Panc1 (cell line): ENCODE results near the gene FHAD1. TPM values are rescaled to one million over a fixed set of nuclear protein-coding genes. Genes with fewer than 3 reads are reported as not detected.

Source experiments
- ATAC-seq: fragments of 200-7000 bp; cut with Tn5 transposase; 2 replicates; pipeline ENCODE4 v1.9.1; 2020; ENCODE audit warnings: mild to moderate bottlenecking, moderate library complexity
- BruUV-seq: library from RNA; stranded (reverse); fragments of 400-500 nt; replicated peaks from 2 replicates; lab custom pipeline; 2021; lab: Mats Ljungman, UMichigan
- CTCF ChIA-PET: fragments of 300-600 bp; sonication (Branson Sonifier 250); formaldehyde crosslinking; loops from one replicate; lab custom pipeline; 2022; ENCODE audit warnings: antibody characterized with exemption; lab: Charles Lee
- POLR2A ChIA-PET: fragments of 300-600 bp; sonication (Branson Sonifier 250); formaldehyde crosslinking; loops from one replicate; lab custom pipeline; 2022; ENCODE audit warnings: antibody characterized with exemption; lab: Charles Lee
- DNase-seq: peaks from one replicate; pipeline ENCODE4 v3.0.0-alpha.2; 2010; ENCODE audit warnings: low read depth, low spot score
- H3K27ac ChIP-seq: 2 replicates; pipeline ENCODE4 v1.5.1; 2011; ENCODE audit warnings: mild to moderate bottlenecking, low read length, inconsistent platforms
- H3K27me3 ChIP-seq: fragments of 200-500 bp; sonication (Bioruptor generic); 2 replicates; pipeline ENCODE4 v1.6.0; 2014; ENCODE audit warnings: low read length, inconsistent platforms; ENCODE audit not compliant: control insufficient read depth, insufficient read depth
- H3K36me3 ChIP-seq: fragments of 200-500 bp; sonication (Bioruptor generic); 2 replicates; pipeline ENCODE4 v1.5.1; 2014; ENCODE audit warnings: inconsistent platforms, mild to moderate bottlenecking, low read length, moderate library complexity; ENCODE audit not compliant: control insufficient read depth, insufficient read depth
- H3K4me1 ChIP-seq: 2 replicates; pipeline ENCODE4 v1.5.1; 2011; ENCODE audit warnings: inconsistent platforms, mild to moderate bottlenecking, low read length, moderate library complexity; ENCODE audit not compliant: control insufficient read depth, insufficient read depth
- H3K4me3 ChIP-seq, 2 experiments: 2 replicates each; pipeline ENCODE4 v1.5.1; 2011 to 2012; ENCODE audit warnings: low read depth in 2 of 2, low read length in 2 of 2, mild to moderate bottlenecking in 2 of 2, inconsistent platforms in 1 of 2, moderate library complexity in 1 of 2
- H3K9me3 ChIP-seq: fragments of 200-500 bp; sonication (Bioruptor generic); 2 replicates; pipeline ENCODE4 v1.5.1; 2014; ENCODE audit warnings: low read depth, mild to moderate bottlenecking, inconsistent platforms, low read length, moderate library complexity; ENCODE audit not compliant: control insufficient read depth, insufficient read depth
- CTCF ChIP-seq: fragments of 450-650 bp; IDR thresholded peaks from 2 replicates; pipeline ENCODE4 v1.5.1; 2017; ENCODE audit warnings: mild to moderate bottlenecking
- POLR2AphosphoS5 ChIP-seq: IDR thresholded peaks from 2 replicates; pipeline ENCODE4 v1.6.1; 2012; ENCODE audit warnings: mild to moderate bottlenecking, low read depth, low read length, moderate library complexity
- REST ChIP-seq, 2 experiments: IDR thresholded peaks; 2 replicates each; pipeline ENCODE4 v1.6.1; 2011 to 2012; ENCODE audit warnings: low read depth in 2 of 2, control low read depth in 1 of 2, low read length in 1 of 2, mild to moderate bottlenecking in 1 of 2, moderate library complexity in 1 of 2; ENCODE audit not compliant: insufficient read depth in 1 of 2
- SIN3A ChIP-seq: IDR thresholded peaks from 2 replicates; pipeline ENCODE4 v1.6.1; 2012; ENCODE audit warnings: low read depth, mild to moderate bottlenecking, low read length, moderate library complexity, borderline replicate concordance; ENCODE audit not compliant: insufficient read depth
- TCF7L2 ChIP-seq: IDR thresholded peaks from 2 replicates; pipeline ENCODE4 v1.6.1; 2011; ENCODE audit warnings: mild to moderate bottlenecking, low read depth, low read length, inconsistent platforms
- in situ Hi-C: cut with HindIII; loops from 2 replicates; pipeline ENCODE4 v1.10.0; 2016; ENCODE audit warnings: low sequenced_read_pairs, low pct_unique_long_range_greater_than_20kb
- intact Hi-C: fragments of 100-400 bp; cut with micrococcal nuclease; formaldehyde crosslinking; loops from one replicate; pipeline ENCODE4 v1.10.0; 2022; ENCODE audit not compliant: unreplicated experiment
- total RNA-seq: library from RNA; stranded (reverse); gene quantifications from one replicate; pipeline ENCODE4 v1.2.1, GENCODE V29; 2021; ENCODE audit not compliant: unreplicated experiment

The FHAD1 gene
- total RNA-seq, 1 experiment from 2014 or later = 0.23 TPM

GRCh38 chr1:15425958-15426357 is 178.9 kb downstream of the FHAD1 start:
- intact Hi-C loops = no loop called here
- TF ChIP-seq TCF7L2 (no peak), POLR2AphosphoS5 (no peak), REST (IDR thresholded peaks at IDR 0.05; ENCODE audit: insufficient read depth in 1 of 2, low read depth in 2 of 2, low read length in 1 of 2) (no peak)
- Histone ChIP-seq H3K27me3 (no peaks in the 10 kb centered on the region), H3K4me1 (peaks cover 24% of the 10 kb centered on the region), H3K4me3 (no peak overlapping the region), H3K36me3 (no peaks in the 10 kb centered on the region; the same call in 1 of the 2 replicates), H3K9me3 (no peaks in the 10 kb centered on the region), H3K27ac (peak overlapping the region; percentile 55)
- DNase-seq (no peak), ATAC-seq (no peak)
- ChIA-PET POLR2A (interaction anchor here (0.5 to 0.7 kb wide), 3 partner anchors 12 to 164 kb away, joined by 5 to 6 read pairs (median 5); no protein-coding TSS in a partner anchor), CTCF (no interaction called here)
- in situ Hi-C loops = no loop called here
- BruUV-seq = no TSS peak

GRCh38 chr1:15426492-15427279 is 179.7 kb downstream of the FHAD1 start:
- H3K27ac ChIP-seq = peak overlapping the region; percentile 55
- POLR2A ChIA-PET = interaction anchor here (0.7 to 1.2 kb wide), 2 partner anchors 40 to 102 kb away, joined by 3 to 5 read pairs; no protein-coding TSS in a partner anchor
- peaks cover 24% of the 10 kb centered on the region for H3K4me1 ChIP-seq

More at GRCh38 chr1:15426492-15427279, 179.7 kb downstream of the FHAD1 start:
- no peak overlapping the region for H3K4me3 ChIP-seq
- intact Hi-C loops = no loop called here
- no peaks in the 10 kb centered on the region; the same call in 1 of the 2 replicates for H3K36me3 ChIP-seq
- ATAC-seq (peak; percentile 73), DNase-seq (no peak)
- TF ChIP-seq CTCF (no peak), POLR2AphosphoS5 (no peak), REST (IDR thresholded peaks at IDR 0.05; ENCODE audit: insufficient read depth in 1 of 2, low read depth in 2 of 2, low read length in 1 of 2) (no peak), SIN3A (no peak), TCF7L2 (no peak)
- in situ Hi-C loops = no loop called here
- BruUV-seq = no TSS peak
- no peaks in the 10 kb centered on the region for H3K27me3 ChIP-seq
- H3K9me3 ChIP-seq = no peaks in the 10 kb centered on the region
- CTCF ChIA-PET = interaction anchor here (1.0 kb wide), 1 partner anchor 103 kb away, joined by 4 read pairs; no protein-coding TSS in a partner anchor
